Cortex of kidney (tissue), 1 donor: ENCODE measurements around the gene ZNF750.

Experiments used
- DNase-seq: peaks from one replicate; lab custom pipeline; 2025; lab: John Stamatoyannopoulos, UW

Gene ZNF750

DNA sequence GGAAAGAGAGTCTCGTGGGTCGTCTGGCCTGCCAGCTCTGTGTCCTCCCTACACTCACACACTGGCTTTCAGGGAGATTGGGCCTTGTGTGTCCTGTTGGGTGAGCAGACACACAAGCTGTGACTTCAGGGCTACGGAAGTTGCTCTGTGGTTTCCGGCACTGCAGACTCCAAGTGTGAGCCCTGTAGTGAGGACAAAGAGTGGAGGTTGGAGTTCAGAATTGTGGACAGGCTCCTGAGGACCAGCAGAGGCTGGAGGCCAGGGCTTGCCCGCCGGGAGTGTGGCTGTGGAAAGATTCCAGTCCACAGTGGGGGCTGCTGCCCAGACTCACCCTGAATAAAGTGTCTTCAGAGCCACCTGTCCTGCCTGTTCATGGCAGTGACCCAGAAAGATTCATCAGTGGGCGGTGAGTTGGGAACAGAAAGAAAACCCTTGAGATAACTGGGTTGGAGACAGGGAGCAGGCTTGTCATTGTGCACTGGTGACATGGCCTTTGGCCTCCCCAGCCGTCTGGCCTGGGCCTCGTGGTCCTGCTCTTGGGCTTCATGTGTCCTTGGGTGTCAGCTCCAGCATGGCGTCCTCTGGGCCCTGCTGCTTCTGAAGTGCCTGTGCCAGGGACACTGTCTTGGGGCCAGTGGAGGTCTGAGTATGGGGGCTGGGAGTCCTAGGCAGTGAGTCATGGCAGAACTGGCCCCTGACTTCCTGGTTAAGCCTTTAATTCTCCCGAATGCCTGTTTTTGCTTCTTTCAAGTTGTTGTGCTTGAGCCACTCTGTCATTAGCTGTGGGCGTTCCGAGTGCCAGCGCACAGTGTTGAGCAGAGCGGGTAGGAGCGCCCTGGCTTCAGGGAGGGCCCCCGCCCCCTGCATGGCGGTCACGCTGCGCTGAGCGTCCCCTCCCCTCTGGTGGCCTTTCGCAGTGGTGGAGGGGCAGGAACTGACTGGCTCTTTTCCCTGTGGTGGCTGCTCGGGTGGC, 19.9 kb upstream of the ZNF750 start:
- DNase-seq: no peak

DNA sequence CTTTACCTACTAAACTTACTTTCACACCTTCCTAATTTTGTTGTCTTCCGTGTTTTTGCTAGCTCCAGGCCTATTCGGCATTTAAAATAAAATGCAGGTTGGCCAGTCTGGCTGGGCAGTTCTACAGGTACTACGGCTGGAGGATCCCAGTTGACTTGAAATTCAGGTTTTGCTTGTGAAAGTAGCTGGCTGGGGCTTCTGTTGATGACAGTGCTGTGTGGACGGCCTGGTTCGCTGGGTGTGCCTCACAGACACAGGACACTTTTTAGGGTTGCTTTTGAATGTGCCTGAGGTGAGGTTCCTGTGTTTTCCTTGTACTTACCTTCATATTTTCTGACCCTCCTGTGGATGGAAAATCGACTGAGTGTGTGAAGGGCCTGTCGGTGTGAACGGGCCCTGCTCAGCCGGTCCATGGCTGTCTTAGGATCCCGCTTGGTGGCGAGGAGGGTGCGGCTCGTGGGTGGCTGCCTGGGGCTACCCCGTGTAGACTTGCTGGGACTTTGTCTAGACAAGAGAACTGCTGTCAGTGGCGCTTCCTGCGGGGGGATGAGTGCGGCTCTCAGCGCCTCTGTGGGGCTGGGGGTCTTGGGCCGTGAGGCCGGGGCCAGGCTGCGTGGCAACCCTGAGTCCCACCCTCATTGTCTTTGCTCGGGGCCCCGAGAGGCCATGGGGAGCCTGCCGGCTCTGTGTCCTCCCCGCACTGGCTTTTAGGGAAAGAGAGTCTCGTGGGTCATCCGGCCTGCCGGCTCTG, 18.7 kb upstream of the ZNF750 start:
- no peak for DNase-seq

DNA sequence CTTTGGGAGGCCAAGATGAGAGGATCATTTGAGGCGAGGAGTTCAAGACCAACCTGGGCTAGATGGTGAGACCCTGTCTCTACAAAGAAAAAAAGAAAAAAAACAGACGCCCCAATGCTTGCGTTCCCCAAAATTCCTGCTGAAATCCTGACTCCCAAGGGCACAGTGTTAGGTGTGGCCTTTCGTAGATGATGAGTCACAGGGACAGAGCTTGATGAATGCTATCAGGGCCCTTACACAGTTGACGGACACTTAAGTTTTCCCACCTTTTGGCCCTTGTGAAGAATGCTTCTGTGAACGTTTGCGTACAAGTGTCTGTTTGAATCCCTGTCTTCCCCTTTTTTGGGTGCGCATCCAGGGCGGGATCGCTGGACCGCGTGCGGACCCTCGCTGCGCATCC, 16.5 kb upstream of the ZNF750 start:
- DNase-seq: no peak

DNA sequence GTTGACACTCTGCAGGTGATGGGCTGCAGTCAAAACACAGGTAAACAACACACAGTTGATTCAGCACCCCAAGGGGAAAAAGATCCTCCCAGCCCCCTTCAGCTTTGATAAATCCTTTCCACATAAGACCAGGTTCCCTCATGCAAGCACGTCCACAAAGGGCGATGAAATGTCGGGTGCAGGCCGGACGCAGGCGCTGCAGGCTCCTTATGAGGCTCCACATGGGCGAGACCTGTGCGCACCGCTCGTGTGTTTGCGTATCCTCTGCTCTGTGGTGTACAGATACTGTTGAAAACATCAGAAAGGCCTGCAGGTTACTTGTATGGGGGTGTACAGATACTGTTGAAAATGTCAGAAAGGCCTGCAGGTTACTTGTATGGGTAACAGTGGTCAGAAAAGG, 14.4 kb upstream of the ZNF750 start:
- no peak for DNase-seq

DNA sequence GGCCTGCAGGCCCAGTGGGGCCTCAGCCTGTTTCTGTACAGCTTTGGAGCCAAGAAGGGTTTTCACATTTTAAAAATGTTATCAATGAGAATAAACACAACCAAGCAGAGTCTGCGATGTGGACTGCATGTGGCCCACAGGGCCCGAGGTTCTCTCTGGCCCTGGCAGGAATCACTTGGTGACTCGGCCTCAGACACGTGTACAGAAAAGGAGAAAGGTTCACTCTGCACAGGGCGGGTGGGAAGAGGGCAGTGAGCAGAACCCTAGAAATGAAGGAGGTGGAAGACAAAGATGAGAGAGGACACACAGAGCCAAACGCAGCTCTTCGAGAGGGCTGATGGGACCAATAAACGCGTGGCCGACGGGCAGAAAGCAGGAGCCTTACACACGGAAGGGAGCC, 11.6 kb upstream of the ZNF750 start:
- DNase-seq: no peak

DNA sequence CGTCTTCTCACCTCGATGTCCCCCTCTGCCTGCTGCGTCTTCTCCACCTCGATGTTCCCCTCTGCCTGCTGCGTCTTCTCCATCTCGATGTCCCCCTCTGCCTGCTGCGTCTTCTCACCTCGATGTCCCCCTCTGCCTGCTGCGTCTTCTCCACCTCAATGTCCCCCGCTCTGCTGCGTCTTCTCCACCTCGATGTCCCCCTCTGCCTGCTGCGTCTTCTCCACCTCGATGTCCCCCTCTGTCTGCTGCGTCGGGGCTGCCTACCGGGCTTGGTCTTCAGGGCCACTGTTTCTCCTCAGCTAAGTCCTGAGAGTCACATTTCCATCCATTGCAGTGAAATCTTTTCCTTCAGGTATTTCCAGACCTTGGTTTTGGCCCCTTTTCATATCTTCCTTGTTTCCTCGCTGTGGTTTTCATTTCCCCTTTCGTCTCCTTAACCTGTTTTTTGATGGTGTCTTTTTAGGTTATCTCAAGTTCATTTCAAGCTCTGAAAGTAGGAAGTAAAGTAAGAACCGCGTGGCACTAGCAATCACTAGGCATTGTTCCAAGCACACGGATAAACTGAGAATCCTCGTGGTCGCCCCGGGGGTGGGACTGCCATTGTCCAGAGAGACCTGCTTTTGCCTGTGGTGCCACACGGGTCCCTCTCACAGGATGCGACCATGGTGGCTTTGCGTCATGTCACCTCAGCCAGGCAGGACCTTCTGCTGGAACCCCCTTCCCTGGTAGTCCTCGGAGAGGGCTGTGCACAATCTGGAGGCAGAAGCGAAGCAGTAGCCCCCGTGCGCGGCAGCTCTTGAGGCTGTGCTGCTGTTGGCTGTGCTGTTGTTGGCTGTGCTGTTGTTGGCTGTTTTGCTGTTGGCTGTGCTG, 9.5 kb upstream of the ZNF750 start:
- DNase-seq: no peak

DNA sequence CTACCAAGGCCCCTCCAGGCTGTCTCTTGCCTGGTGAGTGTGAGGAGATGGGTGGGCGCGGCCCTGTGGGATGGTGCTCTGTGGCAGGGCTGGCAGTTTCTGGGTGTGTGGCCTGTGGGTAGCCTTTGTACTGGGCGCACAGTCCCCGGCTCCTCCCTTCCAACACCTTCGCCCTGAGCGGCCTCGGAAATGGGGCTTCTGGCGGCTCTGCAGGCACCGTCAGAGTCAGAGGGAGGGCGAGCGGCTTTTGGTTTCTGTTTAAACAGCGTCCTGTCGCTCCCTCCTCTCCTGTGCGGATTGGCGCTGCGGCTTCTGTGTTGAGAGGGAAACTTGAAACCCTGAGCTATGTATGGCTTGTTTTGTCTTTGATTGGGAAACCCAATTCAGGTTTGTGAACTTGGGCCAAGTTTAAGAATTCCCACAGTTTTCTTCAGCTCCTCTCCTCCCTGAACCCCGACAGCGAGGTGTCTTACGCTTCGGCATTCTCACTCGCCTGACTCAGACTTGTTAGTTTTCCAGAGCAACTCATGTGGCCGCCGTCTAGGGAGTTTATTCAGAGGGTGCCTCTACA, 8.3 kb upstream of the ZNF750 start:
- no peak for DNase-seq

DNA sequence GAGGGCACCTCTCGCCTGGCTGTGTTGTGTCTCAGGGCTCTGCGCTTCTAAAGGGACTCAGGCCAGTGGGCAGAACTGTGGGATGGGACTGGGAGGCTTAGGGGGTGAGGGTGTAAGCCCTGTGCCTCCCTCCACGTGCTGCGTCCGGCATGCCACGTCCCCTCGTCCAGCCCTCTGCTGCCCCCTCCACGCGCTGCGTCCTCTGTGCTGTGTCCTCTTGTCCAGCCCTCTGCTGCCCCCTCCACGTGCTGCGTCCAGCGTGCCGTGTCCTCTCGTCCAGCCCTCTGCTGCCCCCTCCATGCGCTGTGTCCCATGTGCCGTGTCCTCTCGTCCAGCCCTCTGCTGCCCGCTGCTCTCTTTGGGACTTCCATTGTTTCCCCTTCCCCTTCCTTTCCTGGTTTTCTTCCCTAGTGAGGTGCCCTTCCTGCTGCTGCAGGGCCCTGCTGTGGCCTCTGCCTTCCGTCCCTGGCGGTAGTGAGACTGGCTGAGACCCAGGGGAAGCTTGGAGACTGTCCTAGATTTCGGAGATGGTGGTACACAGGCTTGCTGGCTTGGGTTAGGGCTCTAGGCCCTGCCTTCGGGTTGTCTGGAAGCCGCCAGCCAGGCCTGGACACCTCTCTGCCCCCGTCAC, 6.4 kb upstream of the ZNF750 start:
- no peak for DNase-seq

DNA sequence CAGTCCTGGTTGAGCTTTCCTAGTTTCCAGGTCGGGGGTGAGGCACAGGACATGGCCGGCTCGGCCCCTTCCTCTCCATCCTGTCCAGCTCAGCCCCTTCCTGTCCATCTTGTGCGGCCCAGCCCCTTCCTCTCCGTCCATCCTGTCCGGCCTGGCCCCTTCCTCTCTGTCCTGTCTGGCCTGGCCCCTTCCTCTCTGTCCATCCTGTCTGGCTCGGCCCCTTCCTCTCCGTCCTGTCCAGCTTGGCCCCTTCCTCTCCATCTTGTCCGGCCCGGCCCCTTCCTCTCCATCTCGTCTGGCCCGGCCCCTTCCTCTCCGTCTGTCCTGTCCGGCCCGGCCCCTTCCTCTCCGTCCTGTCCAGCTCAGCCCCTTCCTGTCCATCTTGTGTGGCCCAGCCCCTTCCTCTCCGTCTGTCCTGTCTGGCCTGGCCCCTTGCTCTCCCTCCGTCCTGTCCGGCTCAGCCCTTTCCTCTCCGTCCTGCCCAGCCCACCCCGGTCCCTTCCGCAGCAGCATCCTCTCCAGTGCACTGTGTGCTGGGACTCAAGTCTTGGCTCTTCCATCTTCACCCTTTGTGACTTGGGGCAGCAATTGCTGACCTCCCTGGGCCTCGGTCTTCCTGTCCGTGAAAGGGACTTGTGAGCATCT, 5.5 kb upstream of the ZNF750 start:
- no peak for DNase-seq

DNA sequence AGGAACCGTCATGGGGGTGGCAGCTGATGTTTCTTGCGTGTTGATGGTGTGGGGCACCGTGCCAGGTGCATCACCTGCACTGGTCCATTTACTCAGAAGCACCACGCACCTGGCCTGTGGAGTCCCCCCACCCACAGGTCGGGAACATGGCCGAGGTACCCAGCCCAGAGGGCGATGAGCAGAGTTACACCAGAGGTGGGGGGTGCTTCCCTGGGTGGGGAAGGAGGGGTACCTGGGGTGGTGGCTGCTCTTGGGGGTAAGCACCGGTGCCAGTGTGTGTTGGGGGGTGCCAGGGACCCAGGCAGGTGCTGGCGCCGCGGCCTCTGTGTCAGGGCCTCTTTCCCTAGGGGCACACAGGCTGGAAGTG, 5.0 kb upstream of the ZNF750 start:
- no peak for DNase-seq

DNA sequence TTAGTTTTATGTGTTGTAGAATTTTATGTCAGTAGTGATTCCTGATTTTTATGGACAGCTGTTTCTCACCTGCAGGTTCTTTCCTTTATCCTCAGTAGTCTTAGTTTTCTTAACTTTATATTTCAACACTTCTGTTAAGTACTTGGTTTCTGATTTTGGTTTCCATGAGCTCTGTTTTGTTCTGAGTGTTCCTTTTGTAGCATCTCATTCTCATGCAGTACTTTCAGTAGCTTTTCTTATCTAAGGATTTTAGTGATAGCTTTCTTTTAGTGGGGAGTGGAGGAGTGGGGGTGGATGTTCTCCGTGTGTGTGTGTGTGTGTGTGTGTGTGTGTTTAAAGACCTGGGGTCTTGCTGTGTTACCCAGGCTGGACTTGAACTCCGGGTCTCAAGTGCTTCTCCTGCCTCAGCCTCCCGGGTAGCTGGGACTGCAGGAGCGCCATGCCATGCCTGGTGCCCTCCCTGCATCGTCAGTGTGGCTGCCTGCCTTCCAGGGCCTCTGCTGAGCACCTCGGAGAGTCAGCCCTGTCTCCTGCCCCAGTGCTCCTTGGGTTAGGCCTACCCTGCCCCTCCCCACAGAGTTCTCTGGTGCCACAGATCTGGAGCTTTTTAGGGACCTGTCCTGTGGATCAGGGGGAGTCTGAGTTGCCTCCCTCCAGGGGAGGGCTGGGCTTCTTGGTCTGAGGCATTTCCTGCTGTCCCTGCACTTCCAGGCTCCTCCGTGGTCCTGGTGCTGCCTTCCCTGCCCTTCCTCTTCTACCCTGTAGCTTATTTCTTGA, 4.3 kb upstream of the ZNF750 start:
- DNase-seq: no peak

DNA sequence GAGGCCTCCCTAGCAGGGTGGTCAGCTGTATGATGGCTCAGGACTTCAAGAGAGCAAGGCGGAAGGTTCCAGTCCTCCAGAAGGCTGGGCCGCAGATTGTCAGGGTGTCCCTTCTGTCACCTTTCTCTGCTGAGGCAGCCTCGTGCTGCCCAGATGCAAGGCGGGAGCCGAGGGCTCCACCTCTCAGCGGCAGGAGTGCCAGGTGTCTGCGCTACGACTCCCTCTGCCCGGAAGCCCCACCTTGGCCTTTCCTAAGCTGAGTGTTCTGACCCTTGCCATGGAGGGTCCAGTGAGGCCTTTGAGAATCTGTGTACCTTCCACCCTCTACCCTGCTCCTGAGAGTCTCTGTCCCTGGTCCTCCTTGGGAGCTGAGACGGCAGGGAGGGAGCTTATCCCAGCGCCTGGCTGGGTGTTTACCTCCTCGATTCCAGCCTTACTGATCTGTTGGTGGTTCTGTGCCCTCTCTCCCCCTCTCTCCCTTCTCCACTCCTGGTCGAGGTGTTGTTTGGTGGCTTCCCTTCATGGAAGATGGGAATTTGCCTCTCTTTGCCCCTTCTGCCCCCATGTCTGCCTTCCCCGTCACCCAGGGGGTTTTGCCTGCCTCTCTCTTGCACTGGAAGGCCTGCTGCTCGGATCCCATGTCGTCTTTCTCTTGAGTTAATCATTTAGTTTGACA, 2.2 kb upstream of the ZNF750 start:
- DNase-seq: no peak

DNA sequence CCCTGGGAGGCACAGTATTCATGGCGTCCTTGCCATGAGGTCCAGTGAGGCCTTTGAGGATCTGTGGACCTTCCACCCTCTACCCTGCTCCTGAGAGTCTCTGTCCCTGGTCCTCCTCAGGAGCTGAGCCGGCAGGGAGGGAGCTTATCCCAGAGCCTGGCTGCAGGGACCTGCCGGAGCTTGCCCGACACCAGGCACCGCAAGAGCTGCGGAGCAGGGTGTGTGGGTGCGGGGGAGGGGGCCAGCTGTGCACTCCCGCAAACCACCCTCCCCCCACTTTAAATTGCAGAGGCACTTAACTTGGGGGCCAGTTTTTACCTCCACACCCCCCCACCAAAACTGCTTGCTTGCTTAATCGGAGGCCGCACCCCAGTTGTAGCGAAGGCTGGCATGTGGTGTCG, 609 bp upstream of the ZNF750 start:
- DNase-seq: no peak

DNA sequence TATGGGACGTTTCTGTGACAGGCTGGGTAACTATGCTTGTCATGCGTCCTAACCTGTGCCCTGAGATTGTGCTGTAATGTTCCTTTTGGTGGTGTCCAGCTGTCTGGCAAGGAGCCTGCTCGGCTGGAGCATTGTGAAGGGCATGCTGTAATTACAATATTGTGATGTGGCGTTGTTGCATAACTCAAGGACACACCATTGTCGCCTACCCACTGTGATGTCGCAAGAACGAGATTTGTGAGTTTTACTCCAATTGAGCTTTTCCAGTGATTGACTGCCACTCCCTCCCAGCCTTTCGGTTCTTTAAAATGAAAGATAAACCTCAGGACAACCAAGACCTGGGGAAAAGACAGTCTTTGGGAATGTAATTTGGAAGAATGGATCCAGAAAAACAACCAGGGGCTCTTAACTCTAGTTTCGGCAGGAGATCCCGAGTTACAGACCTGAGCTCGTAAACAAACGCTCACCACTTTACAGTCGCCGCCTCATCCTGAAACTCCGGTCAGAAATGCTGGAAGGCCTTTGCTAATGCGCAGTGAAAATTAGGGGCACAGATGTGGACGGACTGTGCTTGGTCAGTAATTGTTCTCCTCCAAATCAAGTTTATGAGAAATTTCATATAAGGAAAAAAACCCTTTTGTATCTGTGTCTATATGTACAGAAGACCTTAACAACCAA, 1.3 kb downstream of the ZNF750 start:
- no peak for DNase-seq

DNA sequence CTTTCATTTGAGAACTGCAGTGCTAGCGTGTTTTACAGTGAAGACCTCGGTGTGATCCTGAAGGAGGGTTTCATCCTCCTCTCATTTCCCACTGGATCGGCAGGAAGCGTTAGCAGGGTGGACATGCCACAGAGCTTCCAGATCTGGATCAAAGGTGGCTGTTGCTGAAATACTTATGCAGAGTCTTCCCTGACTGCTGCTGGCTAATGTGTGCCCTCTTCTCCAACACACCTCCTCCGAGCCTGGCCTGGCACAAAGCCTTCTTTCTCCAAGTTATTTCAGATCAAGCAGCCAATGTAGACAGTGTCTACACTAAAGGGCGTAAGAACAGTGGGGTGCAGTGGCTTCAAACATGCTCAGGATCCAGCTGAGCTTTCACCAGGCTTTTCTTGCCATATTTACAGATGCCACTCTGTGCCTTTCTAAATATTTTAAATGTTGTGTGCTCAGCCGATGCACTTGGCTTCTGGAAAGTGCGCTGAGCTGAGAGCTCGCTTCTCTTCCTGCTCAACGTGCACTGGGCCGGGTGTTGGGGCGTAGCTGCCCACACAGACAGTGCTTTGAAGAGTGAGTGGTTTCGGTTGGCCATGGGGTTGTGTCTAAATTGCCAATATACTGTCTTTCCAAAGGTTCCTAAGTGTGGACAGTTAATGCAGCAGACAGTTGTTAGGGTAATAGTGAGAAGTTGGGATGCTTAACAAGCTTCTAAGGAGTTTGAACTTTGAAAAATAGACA, 2.1 kb downstream of the ZNF750 start:
- DNase-seq: no peak

DNA sequence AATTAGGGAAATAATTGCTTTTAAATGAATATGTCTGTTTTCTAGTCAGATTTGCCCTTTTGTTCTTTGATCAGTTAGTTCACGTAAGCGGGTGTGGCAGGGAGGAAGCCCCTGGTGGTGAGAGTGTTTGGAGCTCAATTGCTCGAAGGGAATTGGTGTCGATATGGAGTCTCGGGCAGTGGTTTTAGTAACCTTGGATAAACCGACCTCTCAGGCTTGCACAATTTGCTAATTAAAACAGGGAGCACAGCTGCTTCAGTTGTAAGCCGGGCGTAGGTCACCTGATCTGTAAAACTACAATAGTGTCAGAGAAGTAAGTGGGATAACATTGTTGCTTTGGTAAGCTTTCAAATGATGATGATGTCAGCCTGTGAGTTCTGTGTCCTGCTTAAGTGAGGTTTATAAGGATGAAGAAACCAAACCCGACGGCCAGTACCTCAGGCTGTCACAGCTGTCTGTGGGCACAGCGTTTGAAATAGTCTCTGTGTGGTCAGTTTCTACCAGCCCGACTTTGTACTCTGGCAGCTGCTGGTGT, 2.9 kb downstream of the ZNF750 start:
- no peak for DNase-seq

DNA sequence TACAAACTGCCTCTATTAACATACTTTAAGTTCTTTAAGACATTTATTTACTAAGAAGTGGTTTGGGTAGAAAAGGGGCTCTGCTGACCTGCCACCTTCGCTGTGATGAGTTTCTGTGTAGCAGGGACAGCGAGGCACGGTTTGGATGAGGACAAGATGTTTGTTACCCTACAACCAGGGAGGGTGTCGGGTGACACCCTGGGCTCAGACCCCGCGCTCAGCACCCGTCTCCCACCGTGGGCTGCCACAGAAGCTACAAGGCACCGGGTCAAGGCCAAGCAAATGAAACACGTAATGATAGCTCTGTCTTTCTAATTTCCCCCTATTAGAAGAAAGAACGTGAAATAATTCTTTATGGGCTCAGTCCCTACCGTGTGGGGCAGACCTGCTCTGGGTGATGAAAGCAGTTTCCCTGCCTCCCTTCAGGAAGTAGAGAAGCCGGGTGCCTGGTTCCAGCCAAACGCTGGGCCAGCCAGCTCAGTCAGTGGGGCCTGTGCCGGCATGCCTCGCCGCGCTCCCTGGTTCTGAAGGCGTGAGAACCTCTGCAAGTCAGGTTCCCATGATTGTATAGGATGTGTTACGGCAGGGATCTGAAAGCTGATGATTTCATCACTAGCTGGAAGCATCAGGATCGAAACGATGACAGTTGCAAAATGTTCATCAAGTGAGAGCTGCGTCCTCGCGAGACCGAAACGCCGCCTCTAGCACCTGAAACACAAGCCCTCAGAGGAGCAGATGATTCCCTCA, 3.9 kb downstream of the ZNF750 start:
- no peak for DNase-seq
